Sigmoid colon (tissue), 7 donors: ENCODE measurements around the gene DTX1. TPM values are rescaled to one million over a fixed set of nuclear protein-coding genes. Genes with fewer than 3 reads are reported as not detected.

Source experiments
- DNase-seq: peaks from one replicate; pipeline ENCODE4 v3.0.0-alpha.2; 2019
- H3K27ac ChIP-seq, 4 donors: fragments of 200-600 bp; sonication (generic); one replicate each; pipeline ENCODE4 v1.5.1; 2016 to 2019; ENCODE audit warnings: mild to moderate bottlenecking in 1 of 4
- H3K27me3 ChIP-seq, 3 donors: fragments of 200-600 bp; sonication (generic); one replicate each; pipeline ENCODE4 v1.5.1; 2019; ENCODE audit warnings: mild to moderate bottlenecking in 1 of 3
- H3K36me3 ChIP-seq, 4 donors: fragments of 200-600 bp; sonication (generic); one replicate each; pipeline ENCODE4 v1.5.1; 2016 to 2019
- H3K4me1 ChIP-seq, 4 donors: fragments of 200-600 bp; sonication (generic); one replicate each; pipeline ENCODE4 v1.5.1; 2017 to 2019
- H3K4me3 ChIP-seq, 4 donors: fragments of 200-600 bp; sonication (generic); one replicate each; pipeline ENCODE4 v1.5.1; 2017 to 2019; ENCODE audit warnings: mild to moderate bottlenecking in 2 of 4, moderate library complexity in 1 of 4
- H3K9me3 ChIP-seq, 4 donors: fragments of 200-600 bp in 3 of 4; sonication (generic) in 3 of 4; one replicate each; pipeline versions ENCODE4 v1.5.1 to v1.6.1; 2013 to 2019
- EP300 ChIP-seq, 4 donors: sonication (generic); formaldehyde crosslinking; IDR thresholded peaks; one replicate each; pipeline ENCODE4 v1.6.1; 2017; ENCODE audit warnings: antibody characterized with exemption in 4 of 4
- POLR2A ChIP-seq, 2 donors: fragments of 450-650 bp; IDR thresholded peaks; one replicate each; pipeline ENCODE4 v1.6.1; 2016; ENCODE audit warnings: antibody characterized with exemption in 2 of 2, mild to moderate bottlenecking in 2 of 2, moderate library complexity in 2 of 2
- POLR2AphosphoS5 ChIP-seq, 4 donors: sonication (generic); formaldehyde crosslinking; IDR thresholded peaks; one replicate each; pipeline ENCODE4 v1.6.1; 2017; ENCODE audit warnings: antibody characterized with exemption in 4 of 4
- WGBS, 2 donors: extraction: QIAGEN DNeasy Blood & Tissue Kit; methylation state at CpG; one replicate each; pipeline ENCODE4 v1.1.7; 2013; 5-methylcytosine and 5-hydroxymethylcytosine counted together
- intact Hi-C: fragments of 100-400 bp; cut with DNase I; formaldehyde crosslinking; loops from one replicate; pipeline ENCODE4 v1.15.1; 2023
- polyA plus RNA-seq, 3 donors: library from polyadenylated mRNA; stranded (reverse); fragments of 200-250 nt; gene quantifications; one replicate each; pipeline ENCODE4 v1.2.3, GENCODE V29; 2013
- total RNA-seq, 4 donors: library from RNA; depleted of rRNA; stranded (reverse); fragments of >200 nt; gene quantifications; one replicate each; pipeline ENCODE4 v1.1.0, GENCODE V29; 2016
- TF ChIP-seq, protein P1 (sequence below), 4 experiments: fragments of 450-650 bp in 3 of 4; fragments of 200-600 bp in 1 of 4; IDR thresholded peaks; one replicate each; pipeline ENCODE4 v1.5.1; 2016 to 2019; ENCODE audit warnings: antibody characterized with exemption in 4 of 4, mild to moderate bottlenecking in 3 of 4, moderate library complexity in 2 of 4
- donor health status: healthy with polysubstance abuse.
- donor health status: Bipolar disorder and iron deficiency.
- donor health status: healthy.

The DTX1 gene
- total and polyA plus RNA-seq, 7 donors = 1.2 to 15.8 (median 3.0) TPM

GRCh38 chr12:113044516-113044915, 12.0 kb upstream of the DTX1 start:
- Histone ChIP-seq H3K4me1 (no peaks in the 10 kb centered on the region), H3K36me3 (no peaks in the 10 kb centered on the region), H3K27me3 (peaks cover 0 to 27% (median 0%) of the 10 kb centered on the region in 3 donors), H3K9me3 (no peaks in the 10 kb centered on the region), H3K27ac (no peak overlapping the region), H3K4me3 (no peak overlapping the region)
- intact Hi-C loops = no loop called here
- no peak for TF ChIP-seq EP300 (IDR thresholded peaks at IDR 0.05)
- TF ChIP-seq, protein P1, sequence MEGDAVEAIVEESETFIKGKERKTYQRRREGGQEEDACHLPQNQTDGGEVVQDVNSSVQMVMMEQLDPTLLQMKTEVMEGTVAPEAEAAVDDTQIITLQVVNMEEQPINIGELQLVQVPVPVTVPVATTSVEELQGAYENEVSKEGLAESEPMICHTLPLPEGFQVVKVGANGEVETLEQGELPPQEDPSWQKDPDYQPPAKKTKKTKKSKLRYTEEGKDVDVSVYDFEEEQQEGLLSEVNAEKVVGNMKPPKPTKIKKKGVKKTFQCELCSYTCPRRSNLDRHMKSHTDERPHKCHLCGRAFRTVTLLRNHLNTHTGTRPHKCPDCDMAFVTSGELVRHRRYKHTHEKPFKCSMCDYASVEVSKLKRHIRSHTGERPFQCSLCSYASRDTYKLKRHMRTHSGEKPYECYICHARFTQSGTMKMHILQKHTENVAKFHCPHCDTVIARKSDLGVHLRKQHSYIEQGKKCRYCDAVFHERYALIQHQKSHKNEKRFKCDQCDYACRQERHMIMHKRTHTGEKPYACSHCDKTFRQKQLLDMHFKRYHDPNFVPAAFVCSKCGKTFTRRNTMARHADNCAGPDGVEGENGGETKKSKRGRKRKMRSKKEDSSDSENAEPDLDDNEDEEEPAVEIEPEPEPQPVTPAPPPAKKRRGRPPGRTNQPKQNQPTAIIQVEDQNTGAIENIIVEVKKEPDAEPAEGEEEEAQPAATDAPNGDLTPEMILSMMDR (IDR thresholded peaks at IDR 0.05) = no peak
- no peak for TF ChIP-seq POLR2AphosphoS5 (IDR thresholded peaks at IDR 0.05)
- TF ChIP-seq POLR2A (IDR thresholded peaks at IDR 0.05) = no peak
- WGBS, 2 donors = 74 to 77% methylated on average over 3 of the region's 3 CpGs
- DNase-seq = no peak

DNA sequence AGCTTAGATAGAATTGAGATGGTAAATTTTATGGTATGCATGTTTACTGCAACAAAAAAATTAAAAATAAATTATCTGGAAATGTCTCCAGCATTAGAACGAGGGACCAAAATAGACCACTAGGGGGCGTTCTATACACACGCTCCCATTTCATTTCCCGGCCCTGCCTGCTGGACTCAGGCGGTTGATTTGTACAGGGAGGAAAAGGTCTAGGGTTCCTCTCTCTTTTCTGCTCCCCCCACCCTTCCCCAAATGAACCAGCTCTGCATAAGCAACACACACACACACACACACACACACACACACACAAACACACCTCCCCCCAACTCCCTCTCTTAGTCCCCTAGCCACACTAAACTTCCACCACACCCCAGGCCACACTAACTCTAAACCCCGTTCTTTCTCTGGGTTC, 7.8 kb upstream of the DTX1 start:
- no peaks in the 10 kb centered on the region for H3K9me3 ChIP-seq
- DNase-seq = no peak
- no peaks in the 10 kb centered on the region for H3K36me3 ChIP-seq
- no peak overlapping the region for H3K4me3 ChIP-seq
- TF ChIP-seq, protein P1 (IDR thresholded peaks at IDR 0.05) = peak; percentile 48 to 79 (median 62)
- TF ChIP-seq EP300 (IDR thresholded peaks at IDR 0.05) = no peak
- TF ChIP-seq POLR2AphosphoS5 (IDR thresholded peaks at IDR 0.05) = no peak
- TF ChIP-seq POLR2A (IDR thresholded peaks at IDR 0.05) = no peak
- H3K27ac ChIP-seq = no peak overlapping the region
- intact Hi-C loops = loop anchor here (2.0 to 5.0 kb wide), 2 partner anchors 109 to 126 kb away; no protein-coding TSS in a partner anchor
- no peaks in the 10 kb centered on the region for H3K4me1 ChIP-seq
- WGBS, 2 donors = 8 to 11% methylated on average over 6 of the region's 6 CpGs
- H3K27me3 ChIP-seq = peaks cover 0 to 39% (median 0%) of the 10 kb centered on the region in 3 donors

DNA sequence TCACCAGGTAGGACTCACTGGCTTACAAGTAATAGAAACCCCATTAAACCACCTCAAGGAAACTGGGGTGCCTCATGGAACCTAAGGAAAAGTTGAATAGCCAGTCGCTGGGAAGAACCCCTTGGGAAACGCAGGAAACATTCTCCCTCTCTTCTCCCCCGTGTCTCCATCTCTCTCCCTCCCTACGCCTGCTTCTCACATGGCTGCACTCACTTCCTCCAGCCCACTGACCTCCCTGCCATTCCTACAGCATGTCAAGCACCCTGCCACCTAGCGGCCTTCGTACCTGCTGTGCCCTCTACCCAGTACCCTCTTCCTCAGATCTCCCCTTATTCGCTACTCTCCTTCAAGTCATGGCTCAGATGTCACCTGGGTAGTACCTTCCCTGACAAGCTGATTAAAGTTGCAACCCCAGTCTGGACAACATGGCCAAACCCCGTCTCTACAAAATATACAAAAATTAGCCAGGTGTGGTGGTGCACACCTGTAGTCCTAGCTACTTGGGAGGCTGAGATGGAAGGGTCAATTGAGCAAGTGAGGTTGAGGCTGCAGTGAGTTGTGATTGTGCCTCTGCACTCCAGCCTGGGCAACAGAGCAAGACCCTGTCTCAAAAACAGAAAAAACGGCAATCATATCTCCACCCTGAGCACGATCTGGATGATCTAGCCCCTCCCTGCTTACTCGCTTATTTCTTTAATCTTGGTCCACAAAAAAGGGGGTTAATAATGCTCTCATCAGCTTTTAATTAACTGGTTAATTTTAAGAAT, 6.4 kb upstream of the DTX1 start:
- Histone ChIP-seq H3K4me3 (no peak overlapping the region), H3K36me3 (no peaks in the 10 kb centered on the region), H3K27ac (no peak overlapping the region), H3K27me3 (peaks cover 0 to 41% (median 0%) of the 10 kb centered on the region in 3 donors), H3K4me1 (no peaks in the 10 kb centered on the region), H3K9me3 (no peaks in the 10 kb centered on the region)
- intact Hi-C loops = loop anchor here (2.0 to 5.0 kb wide), 2 partner anchors 107 to 125 kb away; no protein-coding TSS in a partner anchor
- WGBS, 2 donors = 48 to 55% methylated on average over 11 of the region's 11 CpGs
- no peak for DNase-seq
- TF ChIP-seq POLR2A (IDR thresholded peaks at IDR 0.05) (no peak), EP300 (IDR thresholded peaks at IDR 0.05) (no peak), POLR2AphosphoS5 (IDR thresholded peaks at IDR 0.05) (no peak)
- TF ChIP-seq, protein P1 (IDR thresholded peaks at IDR 0.05) = no peak

- no peaks in the 10 kb centered on the region for H3K9me3 ChIP-seq
- no peaks in the 10 kb centered on the region for H3K4me1 ChIP-seq
- no peak overlapping the region for H3K4me3 ChIP-seq
- DNase-seq = no peak
- H3K27me3 ChIP-seq = peaks cover 0 to 47% (median 6%) of the 10 kb centered on the region in 3 donors
- no peaks in the 10 kb centered on the region for H3K36me3 ChIP-seq
- H3K27ac ChIP-seq = no peak overlapping the region
- intact Hi-C loops = no loop called here
- no peak for TF ChIP-seq POLR2AphosphoS5 (IDR thresholded peaks at IDR 0.05)
- TF ChIP-seq, protein P1 (IDR thresholded peaks at IDR 0.05) = no peak
- TF ChIP-seq EP300 (IDR thresholded peaks at IDR 0.05) = no peak
- no peak for TF ChIP-seq POLR2A (IDR thresholded peaks at IDR 0.05)
- WGBS, 2 donors = 66 to 80% methylated on average over 7 of the region's 7 CpGs
These were observed 5.7 kb upstream of the DTX1 start for GRCh38 chr12:113050795-113051194.
